Stimulated activated CD4-positive, alpha-beta T cell treated with anti-CD3 and anti-CD28 coated beads, Interleukin-2, amount 100 ng/mL, for 4 hours (primary cell): ENCODE data around the gene NXPE3.
"Not testable (repeated sequence)": the region's sequence is repeated elsewhere in the genome, so short reads cannot be mapped to it uniquely, and the experiment has no call there.

Source experiments
- DNase-seq: peaks from one replicate; pipeline ENCODE4 v3.0.0-alpha.2; 2020; ENCODE audit warnings: low read depth

Gene NXPE3

GRCh38 chr3:101851850-101852714, 73.1 kb downstream of the NXPE3 start:
- no peak for DNase-seq

GRCh38 chr3:101852983-101853840, 74.2 kb downstream of the NXPE3 start:
- no peak for DNase-seq

GRCh38 chr3:101853982-101854381, 75.0 kb downstream of the NXPE3 start:
- DNase-seq = no peak

- no peak for DNase-seq
These were observed 75.7 kb downstream of the NXPE3 start for GRCh38 chr3:101854608-101855304.

DNA sequence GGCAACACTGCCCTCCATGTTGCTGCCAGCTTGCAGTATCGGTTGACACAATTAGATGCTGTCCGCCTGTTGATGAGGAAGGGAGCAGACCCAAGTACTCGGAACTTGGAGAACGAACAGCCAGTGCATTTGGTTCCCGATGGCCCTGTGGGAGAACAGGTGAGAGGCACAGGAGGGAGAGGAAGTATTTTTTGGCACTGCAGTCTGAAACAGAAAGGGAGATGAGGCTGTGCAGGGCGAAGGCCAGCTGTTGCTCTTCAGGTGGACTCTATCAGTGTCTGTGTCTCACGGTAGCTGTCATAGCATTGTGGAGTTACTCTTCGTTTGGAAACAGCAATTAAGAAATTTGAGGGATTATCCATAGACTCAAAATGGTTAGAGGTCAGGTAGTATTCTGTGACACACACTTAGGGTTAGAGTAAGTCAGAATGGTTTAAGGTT, 78.3 kb downstream of the NXPE3 start:
- no peak for DNase-seq

GRCh38 chr3:101858464-101859030, 79.5 kb downstream of the NXPE3 start:
- DNase-seq = no peak

DNA sequence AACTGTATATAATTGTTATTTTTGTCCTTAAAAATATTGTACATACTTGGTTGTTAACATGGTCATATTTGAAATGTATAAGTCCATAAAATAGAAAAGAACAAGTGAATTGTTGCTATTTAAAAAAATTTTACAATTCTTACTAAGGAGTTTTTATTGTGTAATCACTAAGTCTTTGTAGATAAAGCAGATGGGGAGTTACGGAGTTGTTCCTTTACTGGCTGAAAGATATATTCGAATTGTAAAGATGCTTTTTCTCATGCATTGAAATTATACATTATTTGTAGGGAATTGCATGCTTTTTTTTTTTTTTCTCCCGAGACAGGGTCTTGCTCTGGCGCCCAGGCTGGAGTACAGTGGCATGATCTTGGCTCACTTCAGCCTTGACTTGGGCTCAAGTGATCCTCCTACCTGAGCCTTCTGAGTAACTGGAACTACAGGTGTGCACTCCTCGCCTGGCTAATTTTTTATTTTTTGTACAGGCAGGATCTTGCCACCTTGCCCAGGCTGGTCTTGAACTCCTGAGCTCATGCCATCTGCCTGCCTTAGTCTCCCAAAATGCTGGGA, 81.0 kb downstream of the NXPE3 start:
- DNase-seq = no peak

DNA sequence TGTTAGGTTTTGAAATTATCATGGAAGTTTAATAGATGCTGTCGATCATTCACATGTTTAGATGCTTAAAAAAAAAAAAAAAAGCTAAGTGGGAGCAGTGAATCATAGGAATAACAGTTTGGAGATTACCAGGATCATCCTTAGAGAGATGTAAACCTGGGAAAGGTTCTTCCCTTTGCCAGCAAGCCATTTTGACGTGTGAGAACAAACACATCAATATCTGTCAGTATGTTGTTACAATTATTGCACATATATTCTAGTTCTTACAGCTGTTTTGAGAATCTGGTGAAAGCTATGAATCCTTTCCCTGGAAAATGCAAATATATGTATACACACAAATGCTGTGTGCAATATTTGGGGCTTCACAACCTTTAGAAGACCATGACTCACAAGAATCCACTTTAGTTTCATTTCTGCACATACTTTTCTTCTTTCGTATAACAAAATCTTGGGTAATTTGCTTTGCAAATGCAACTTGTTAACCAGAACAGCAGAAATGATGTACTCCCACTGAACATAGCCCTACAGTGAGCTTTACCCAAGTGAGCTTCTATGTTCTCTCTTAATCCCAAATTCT, 82.3 kb downstream of the NXPE3 start:
- no peak for DNase-seq

DNA sequence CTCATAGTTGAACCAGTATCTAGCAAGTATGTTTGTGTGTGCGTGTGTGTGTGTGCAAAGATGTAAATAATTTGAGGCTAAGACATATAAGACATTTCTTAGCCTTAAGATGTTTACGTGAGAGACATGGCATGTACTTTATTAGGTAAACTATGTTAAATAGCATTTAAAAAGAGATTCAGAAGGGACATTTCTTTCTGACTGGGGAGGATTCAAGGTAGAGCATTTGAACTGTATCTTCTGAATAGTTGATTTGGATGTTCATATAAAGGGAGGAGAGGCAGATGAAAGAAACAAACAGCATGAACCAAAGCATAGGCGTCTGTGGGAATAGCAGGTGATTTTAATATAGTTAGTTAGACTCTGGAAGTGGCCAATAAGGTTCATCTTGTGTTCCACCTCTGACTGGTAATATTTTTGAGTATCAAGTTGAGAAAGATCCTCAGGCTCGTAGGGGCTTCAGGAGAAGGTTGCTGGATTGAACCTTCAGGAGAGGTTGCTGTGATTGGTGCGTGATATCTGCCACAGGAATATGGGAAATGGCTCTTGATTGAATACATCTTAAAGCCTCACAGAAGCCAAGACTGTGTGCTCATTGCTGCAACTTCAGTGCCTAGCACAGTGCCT, 82.9 kb downstream of the NXPE3 start:
- DNase-seq = no peak

GRCh38 chr3:101862416-101863165, 83.6 kb downstream of the NXPE3 start:
- no peak for DNase-seq

GRCh38 chr3:101864926-101865325, 85.9 kb downstream of the NXPE3 start:
- DNase-seq = not testable (repeated sequence)

- DNase-seq = no peak
These were observed 86.9 kb downstream of the NXPE3 start for GRCh38 chr3:101865751-101866509.

- no peak for DNase-seq
These were observed 88.5 kb downstream of the NXPE3 start for GRCh38 chr3:101867511-101867910.

DNA sequence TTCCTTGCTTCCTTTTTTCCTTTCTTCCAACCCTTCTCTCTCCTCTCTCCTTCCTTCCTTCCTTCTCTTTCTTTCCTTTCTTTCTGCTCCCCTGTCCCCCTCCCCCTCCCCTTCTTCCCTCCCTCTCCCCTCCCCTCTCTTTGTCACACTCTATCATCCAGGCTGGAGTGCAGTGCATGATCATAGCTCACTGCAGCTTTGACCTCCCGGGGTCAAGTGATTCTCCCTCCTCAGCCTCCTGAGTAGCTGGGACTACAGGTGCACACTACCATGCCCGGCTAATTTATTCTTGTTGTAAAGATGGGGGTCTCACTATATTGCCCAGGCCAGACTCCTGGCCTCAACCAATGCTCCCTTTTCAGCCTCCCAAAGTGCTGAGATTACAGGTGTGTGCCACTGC, 89.0 kb downstream of the NXPE3 start:
- no peak for DNase-seq

GRCh38 chr3:101868534-101869464, 89.8 kb downstream of the NXPE3 start:
- DNase-seq = no peak

GRCh38 chr3:101870138-101870537, 91.1 kb downstream of the NXPE3 start:
- no peak for DNase-seq

GRCh38 chr3:101873619-101874018, 94.6 kb downstream of the NXPE3 start:
- no peak for DNase-seq

GRCh38 chr3:101876142-101876541, 97.1 kb downstream of the NXPE3 start:
- DNase-seq = no peak
